Tibial nerve (tissue), 4 donors: ENCODE results near the gene ZBED2. TPM values are rescaled to one million over a fixed set of nuclear protein-coding genes. Genes with fewer than 3 reads are reported as not detected.
"Not testable (repeated sequence)": the region's sequence is repeated elsewhere in the genome, so short reads cannot be mapped to it uniquely, and the experiment has no call there.

Experiments
- DNase-seq, 2 donors: peaks; one replicate each; pipeline ENCODE4 v3.0.0-alpha.2; 2019; ENCODE audit warnings: low spot score in 2 of 2
- H3K27ac ChIP-seq, 4 donors: fragments of 200-600 bp; sonication (generic) in 3 of 4; one replicate each; pipeline ENCODE4 v1.5.1; 2017 to 2019; ENCODE audit warnings: mild to moderate bottlenecking in 1 of 4
- H3K27me3 ChIP-seq, 2 donors: fragments of 200-600 bp; sonication (generic) in 1 of 2; one replicate each; pipeline versions ENCODE4 v1.5.1 to v1.6.0; 2017 to 2019
- H3K36me3 ChIP-seq, 3 donors: fragments of 200-600 bp; sonication (generic); one replicate each; pipeline ENCODE4 v1.5.1; 2018 to 2019
- H3K4me1 ChIP-seq, 4 donors: fragments of 200-600 bp; sonication (generic) in 3 of 4; one replicate each; pipeline ENCODE4 v1.5.1; 2017 to 2019
- H3K4me3 ChIP-seq, 4 donors: fragments of 200-600 bp; sonication (generic) in 3 of 4; one replicate each; pipeline ENCODE4 v1.5.1; 2017 to 2019; ENCODE audit warnings: mild to moderate bottlenecking in 1 of 4, moderate library complexity in 1 of 4
- H3K9me3 ChIP-seq, 4 donors: fragments of 200-600 bp; sonication (generic) in 3 of 4; one replicate each; pipeline ENCODE4 v1.5.1; 2017 to 2019
- CTCF ChIP-seq, 5 experiments: fragments of 200-600 bp in 3 of 5; fragments of 450-650 bp in 2 of 5; sonication (generic) in 3 of 5; IDR thresholded peaks; one replicate each; pipeline ENCODE4 v1.5.1; 2016 to 2019; ENCODE audit warnings: antibody characterized with exemption in 5 of 5, mild to moderate bottlenecking in 3 of 5, moderate library complexity in 2 of 5
- EP300 ChIP-seq, 2 donors: sonication (generic); formaldehyde crosslinking; IDR thresholded peaks; one replicate each; pipeline ENCODE4 v1.6.1; 2017; ENCODE audit warnings: antibody characterized with exemption in 2 of 2, mild to moderate bottlenecking in 1 of 2
- POLR2A ChIP-seq, 2 donors: fragments of 450-650 bp; IDR thresholded peaks; one replicate each; pipeline ENCODE4 v1.6.1; 2017; ENCODE audit warnings: antibody characterized with exemption in 2 of 2, mild to moderate bottlenecking in 2 of 2, moderate library complexity in 2 of 2
- WGBS, 2 donors: methylation state at CpG; one replicate each; pipeline ENCODE4 v1.1.5; 2018; 5-methylcytosine and 5-hydroxymethylcytosine counted together
- total RNA-seq, 4 donors: library from RNA; depleted of rRNA; stranded (reverse); fragments of >200 nt; gene quantifications; one replicate each; pipeline ENCODE4 v1.1.0, GENCODE V29; 2016

The ZBED2 gene
- total RNA-seq, 4 donors from 2014 or later, result not detected

- TF ChIP-seq EP300 (IDR thresholded peaks at IDR 0.05) (no peak), CTCF (IDR thresholded peaks at IDR 0.05) (no peak), POLR2A (IDR thresholded peaks at IDR 0.05) (no peak)
- H3K4me3 ChIP-seq, result no peak overlapping the region
- no peaks in the 10 kb centered on the region for H3K9me3 ChIP-seq
- H3K27me3 ChIP-seq, result no peaks in the 10 kb centered on the region
- H3K36me3 ChIP-seq, result no peaks in the 10 kb centered on the region
- H3K4me1 ChIP-seq, result no peaks in the 10 kb centered on the region
- WGBS, 2 donors, result 60 to 73% methylated on average over 2 of the region's 2 CpGs
- no peak for DNase-seq
- no peak overlapping the region for H3K27ac ChIP-seq
Observed at GRCh38 chr3:111566844-111567243, 28.3 kb downstream of the ZBED2 start.

GRCh38 chr3:111561902-111562301 lies 33.2 kb downstream of the ZBED2 start:
- not testable (repeated sequence) for H3K27ac ChIP-seq, H3K4me1 ChIP-seq, H3K9me3 ChIP-seq, H3K27me3 ChIP-seq, DNase-seq, H3K4me3 ChIP-seq, H3K36me3 ChIP-seq
- 94 to 98% methylated on average over 15 to 19 of the region's 25 CpGs for WGBS, 2 donors

- no peak overlapping the region for H3K27ac ChIP-seq
- no peaks in the 10 kb centered on the region for H3K9me3 ChIP-seq
- no peaks in the 10 kb centered on the region for H3K4me1 ChIP-seq
- no peak for DNase-seq
- no peaks in the 10 kb centered on the region for H3K36me3 ChIP-seq
- no peak overlapping the region for H3K4me3 ChIP-seq
- TF ChIP-seq POLR2A (IDR thresholded peaks at IDR 0.05) (no peak), CTCF (IDR thresholded peaks at IDR 0.05) (no peak)
- H3K27me3 ChIP-seq, result no peaks in the 10 kb centered on the region
Observed at GRCh38 chr3:111548756-111549155, 46.4 kb downstream of the ZBED2 start.

- Histone ChIP-seq H3K36me3 (no peaks in the 10 kb centered on the region), H3K4me1 (no peaks in the 10 kb centered on the region), H3K27ac (no peak overlapping the region), H3K27me3 (no peaks in the 10 kb centered on the region), H3K9me3 (no peaks in the 10 kb centered on the region), H3K4me3 (no peak overlapping the region)
- WGBS, 2 donors, result 77 to 85% methylated on average over 1 of the region's 1 CpG
- TF ChIP-seq POLR2A (IDR thresholded peaks at IDR 0.05), result no peak
- TF ChIP-seq EP300 (IDR thresholded peaks at IDR 0.05), result no peak
- no peak for TF ChIP-seq CTCF (IDR thresholded peaks at IDR 0.05)
- DNase-seq, result no peak
Observed at GRCh38 chr3:111548092-111548491, 47.1 kb downstream of the ZBED2 start.

- no peaks in the 10 kb centered on the region for H3K27me3 ChIP-seq
- WGBS, 2 donors, result 77 to 82% methylated on average over 4 of the region's 4 CpGs
- H3K36me3 ChIP-seq, result no peaks in the 10 kb centered on the region
- no peaks in the 10 kb centered on the region for H3K9me3 ChIP-seq
- no peak overlapping the region for H3K4me3 ChIP-seq
- no peak overlapping the region for H3K27ac ChIP-seq
- H3K4me1 ChIP-seq, result no peaks in the 10 kb centered on the region
- TF ChIP-seq CTCF (IDR thresholded peaks at IDR 0.05) (no peak), POLR2A (IDR thresholded peaks at IDR 0.05) (no peak), EP300 (IDR thresholded peaks at IDR 0.05) (no peak)
- no peak for DNase-seq
Observed at GRCh38 chr3:111547631-111548030, 47.5 kb downstream of the ZBED2 start.

- Histone ChIP-seq H3K4me3 (no peak overlapping the region), H3K27ac (no peak overlapping the region), H3K9me3 (no peaks in the 10 kb centered on the region), H3K27me3 (no peaks in the 10 kb centered on the region), H3K4me1 (peaks cover 0 to 3% (median 0%) of the 10 kb centered on the region in 4 donors), H3K36me3 (no peaks in the 10 kb centered on the region)
- TF ChIP-seq EP300 (IDR thresholded peaks at IDR 0.05) (no peak), POLR2A (IDR thresholded peaks at IDR 0.05) (no peak), CTCF (IDR thresholded peaks at IDR 0.05) (no peak)
- DNase-seq, result no peak
- 62 to 73% methylated on average over 2 of the region's 2 CpGs for WGBS, 2 donors
Observed at GRCh38 chr3:111545349-111545748, 49.8 kb downstream of the ZBED2 start.
